Glomerular endothelial cell (primary cell): ENCODE results near the gene SCAF4. TPM values are rescaled to one million over a fixed set of nuclear protein-coding genes. Genes with fewer than 3 reads are reported as not detected.
"Not testable (repeated sequence)": the region's sequence is repeated elsewhere in the genome, so short reads cannot be mapped to it uniquely, and the experiment has no call there.

Source experiments
- DNase-seq: peaks from one replicate; pipeline ENCODE4 v3.0.0-alpha.2; 2011; ENCODE audit warnings: low read depth, low spot score; ENCODE audit errors: extremely low read depth
- total RNA-seq: library from RNA; depleted of rRNA; stranded (reverse); fragments of >200 nt; gene quantifications from 2 replicates; pipeline ENCODE4 v1.2.3, GENCODE V29; 2015

SCAF4 gene
- total RNA-seq, 1 donor from 2014 or later: 22.1 TPM

- not testable (repeated sequence) for DNase-seq
Measured at GRCh38 chr21:31654821-31655580, 76.9 kb downstream of the SCAF4 start.

GRCh38 chr21:31654340-31654739, 77.6 kb downstream of the SCAF4 start:
- no peak for DNase-seq

GRCh38 chr21:31651491-31651890, 80.4 kb downstream of the SCAF4 start:
- DNase-seq: not testable (repeated sequence)

- no peak for DNase-seq
Measured at GRCh38 chr21:31650930-31651329, 81.0 kb downstream of the SCAF4 start.

GRCh38 chr21:31647650-31648049, 84.3 kb downstream of the SCAF4 start:
- DNase-seq: no peak

GRCh38 chr21:31644643-31645042, 87.3 kb downstream of the SCAF4 start:
- peak; percentile 36 for DNase-seq

GRCh38 chr21:31641416-31641922, 90.4 kb downstream of the SCAF4 start:
- DNase-seq: no peak

- DNase-seq: no peak
Measured at GRCh38 chr21:31636874-31637273, 95.0 kb downstream of the SCAF4 start.

- DNase-seq: no peak
Measured at GRCh38 chr21:31634993-31635392, 96.9 kb downstream of the SCAF4 start.

- not testable (repeated sequence) for DNase-seq
Measured at GRCh38 chr21:31631881-31632280, 100.0 kb downstream of the SCAF4 start.

GRCh38 chr21:31629972-31630711, 101.8 kb downstream of the SCAF4 start:
- peak; percentile 94 for DNase-seq

GRCh38 chr21:31624961-31625491, 106.9 kb downstream of the SCAF4 start:
- no peak for DNase-seq

- DNase-seq: no peak
Measured at GRCh38 chr21:31624181-31624580, 107.7 kb downstream of the SCAF4 start.

- no peak for DNase-seq
Measured at GRCh38 chr21:31623664-31624063, 108.3 kb downstream of the SCAF4 start.

- no peak for DNase-seq
Measured at GRCh38 chr21:31622397-31622796, 109.5 kb downstream of the SCAF4 start.

Other genes starting within 250 kb of the SCAF4 start
- gene SOD1, start 72.4 kb downstream of the SCAF4 start, total RNA-seq: 157 and 228 TPM in 2 replicates
- 0.10 TPM in 1 of 2 replicates, not detected in the other for gene HUNK, start 140.9 kb upstream of the SCAF4 start, total RNA-seq